ENCODE results near the gene PLGLB2. TPM values are rescaled to one million over a fixed set of nuclear protein-coding genes. Genes with fewer than 3 reads are reported as not detected.
"Not testable (repeated sequence)": the region's sequence is repeated elsewhere in the genome, so short reads cannot be mapped to it uniquely, and the experiment has no call there.

PLGLB2 gene
- total RNA-seq, 1 experiment from 2014 or later = 1.7 TPM

- intact Hi-C loops (cut with micrococcal nuclease; ENCODE audit: unreplicated experiment); CTCF ChIA-PET; BruUV-seq (replicated peaks); H3K36me3 Mint-ChIP-seq (ENCODE audit: insufficient read depth, unreplicated experiment); DNase-seq; H3K9me3 Mint-ChIP-seq (ENCODE audit: low read depth, unreplicated experiment); H3K4me1 Mint-ChIP-seq (ENCODE audit: low read depth, unreplicated experiment); H3K4me3 Mint-ChIP-seq (ENCODE audit: low read depth, unreplicated experiment); H3K27me3 Mint-ChIP-seq (ENCODE audit: unreplicated experiment); H3K27ac Mint-ChIP-seq (ENCODE audit: unreplicated experiment): not testable (repeated sequence)
Measured at GRCh38 chr2:87750560-87750959, 2.7 kb downstream of the PLGLB2 start.

GRCh38 chr2:87754759-87755158 lies 6.9 kb downstream of the PLGLB2 start:
- DNase-seq; H3K9me3 Mint-ChIP-seq (ENCODE audit: low read depth, unreplicated experiment); H3K27ac Mint-ChIP-seq (ENCODE audit: unreplicated experiment); BruUV-seq (replicated peaks); H3K27me3 Mint-ChIP-seq (ENCODE audit: unreplicated experiment); H3K4me3 Mint-ChIP-seq (ENCODE audit: low read depth, unreplicated experiment); H3K4me1 Mint-ChIP-seq (ENCODE audit: low read depth, unreplicated experiment); CTCF ChIA-PET; intact Hi-C loops (cut with micrococcal nuclease; ENCODE audit: unreplicated experiment); H3K36me3 Mint-ChIP-seq (ENCODE audit: insufficient read depth, unreplicated experiment): not testable (repeated sequence)

Other genes with a start within 250 kb of the PLGLB2 start
- gene RGPD2, start 77.7 kb downstream of the PLGLB2 start, total RNA-seq (2022) = not detected in 2 replicates

All from Calu3 (cell line).